Measurements from ENCODE around the gene LTB4R2.

The LTB4R2 gene

DNA sequence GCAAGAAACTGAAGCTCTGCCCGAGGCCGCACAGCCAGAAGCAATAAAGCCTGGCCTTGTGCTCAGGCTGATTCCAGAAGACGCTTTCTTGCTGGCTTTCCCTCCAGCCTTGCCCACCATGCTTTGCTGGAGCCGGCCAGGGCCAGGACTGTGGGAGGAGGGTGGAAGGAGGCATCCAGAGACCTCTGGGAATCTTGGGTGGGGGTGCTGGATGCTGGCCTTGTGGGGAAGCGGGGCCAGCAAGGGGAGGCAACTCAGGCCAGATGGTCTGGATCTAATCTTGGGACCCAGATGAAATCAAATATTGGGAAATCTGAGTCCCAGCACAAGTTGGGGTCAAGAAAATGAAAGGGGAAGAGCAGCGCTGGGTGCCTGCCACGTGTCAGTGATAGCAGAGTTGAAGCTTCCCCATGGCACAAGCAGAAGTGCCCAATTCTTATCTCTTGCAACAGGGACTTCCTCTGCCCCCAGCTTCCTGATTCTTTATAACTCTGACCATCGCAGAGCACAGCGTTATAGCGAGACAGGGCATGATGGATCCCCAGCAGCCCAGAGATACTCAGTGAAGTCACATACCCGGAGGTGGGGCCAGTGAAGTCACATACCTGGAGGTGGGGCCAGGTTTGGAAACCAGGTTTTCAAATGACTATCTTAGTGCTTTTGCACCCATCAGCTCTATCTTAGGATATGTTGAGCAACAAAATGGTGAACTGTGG lies 32.2 kb upstream of the LTB4R2 start:
- DNase-seq = peak; percentile 92

DNA sequence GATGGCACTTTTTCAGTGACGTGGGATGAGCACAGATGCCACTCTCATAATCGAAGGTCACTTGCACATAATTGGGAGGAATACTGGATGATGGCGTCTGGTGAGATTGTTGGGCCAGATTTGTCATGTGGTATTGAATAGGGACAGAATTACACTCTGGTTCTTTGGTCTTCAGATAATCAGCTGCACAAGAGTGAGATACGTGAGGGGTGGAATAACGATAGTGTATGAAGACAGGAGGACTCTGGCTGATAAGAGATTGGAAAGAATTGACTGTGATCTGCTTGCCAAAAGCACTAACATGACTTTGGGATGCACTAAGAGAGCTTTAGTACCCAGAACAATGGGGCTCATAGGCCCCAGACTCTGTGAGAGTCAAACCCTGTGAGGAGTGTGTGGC lies 31.5 kb upstream of the LTB4R2 start:
- DNase-seq = no peak

DNA sequence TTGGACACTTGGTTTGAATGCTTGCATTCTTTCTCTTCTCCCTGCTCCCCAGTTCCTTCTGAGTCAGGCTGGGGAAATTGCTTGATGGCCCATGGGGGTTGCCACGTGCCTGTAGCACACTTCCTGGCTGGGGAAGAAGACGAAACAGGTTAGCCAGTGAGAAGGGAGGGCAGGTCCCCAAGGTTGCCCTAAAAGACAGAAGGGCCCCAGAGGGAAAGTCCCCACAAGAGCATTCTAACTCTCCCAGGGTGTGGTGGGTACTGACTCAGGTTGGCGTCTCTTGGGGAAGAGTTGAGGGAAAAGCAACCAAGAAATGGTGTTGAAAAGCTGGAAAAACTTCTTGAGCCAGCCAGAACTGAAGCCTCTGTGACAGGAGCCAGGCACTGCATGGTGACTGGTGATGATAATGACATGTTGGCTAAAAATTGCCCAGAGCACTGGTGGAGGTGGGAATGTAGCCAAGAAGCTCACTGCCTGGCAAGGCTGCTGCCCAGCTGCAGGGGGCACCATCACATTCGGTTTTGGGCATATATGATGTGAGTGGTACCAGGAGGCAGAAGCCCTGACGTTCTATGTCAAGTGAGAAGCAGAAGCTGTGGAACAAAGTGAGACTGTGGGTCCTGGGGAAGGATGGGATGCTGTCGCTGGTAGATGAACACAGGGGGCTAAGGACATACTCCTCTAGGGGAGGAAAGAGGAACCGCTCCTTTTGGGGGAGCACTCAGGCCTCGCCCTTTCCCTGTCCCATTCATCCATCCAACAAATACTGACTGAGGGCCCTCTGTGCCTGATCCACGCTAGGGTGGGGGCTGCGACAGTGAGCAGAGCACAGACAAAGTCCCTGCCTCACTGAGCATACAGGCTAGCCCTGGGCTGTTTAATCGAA lies 30.4 kb upstream of the LTB4R2 start:
- peak; percentile 83 for DNase-seq

DNA sequence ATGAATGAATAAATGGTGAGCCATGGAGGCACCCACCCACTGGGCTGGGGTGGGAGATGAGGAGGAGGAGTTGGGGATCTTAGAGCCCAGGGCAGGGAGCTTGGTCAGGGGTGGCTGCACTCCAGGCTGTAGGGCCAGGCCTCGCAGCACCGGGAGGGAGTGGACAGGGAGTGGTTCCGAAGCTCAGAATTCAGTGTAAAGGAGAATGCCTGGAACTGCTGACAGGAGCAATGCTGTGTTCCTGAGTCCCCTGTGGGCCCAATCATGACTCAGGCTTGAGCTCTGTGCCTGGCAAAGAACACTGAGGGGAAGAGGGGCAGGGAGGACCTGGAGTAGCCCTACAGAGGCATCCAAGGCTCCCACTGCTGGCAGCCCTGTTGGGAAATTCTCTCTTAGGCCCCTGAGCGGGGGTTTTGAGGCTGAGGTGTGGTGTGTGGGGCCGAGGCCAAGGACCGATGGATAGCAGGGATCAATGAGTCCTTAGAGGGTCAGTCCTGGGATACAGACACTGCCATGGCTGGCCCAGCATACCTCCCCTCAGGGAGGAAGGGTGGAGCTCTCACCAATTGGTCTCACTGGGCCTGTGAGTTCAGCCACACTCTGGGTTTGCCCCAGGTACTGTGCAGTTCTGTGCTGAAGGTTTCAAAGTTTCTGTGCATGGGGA lies 29.0 kb upstream of the LTB4R2 start:
- no peak for DNase-seq

DNA sequence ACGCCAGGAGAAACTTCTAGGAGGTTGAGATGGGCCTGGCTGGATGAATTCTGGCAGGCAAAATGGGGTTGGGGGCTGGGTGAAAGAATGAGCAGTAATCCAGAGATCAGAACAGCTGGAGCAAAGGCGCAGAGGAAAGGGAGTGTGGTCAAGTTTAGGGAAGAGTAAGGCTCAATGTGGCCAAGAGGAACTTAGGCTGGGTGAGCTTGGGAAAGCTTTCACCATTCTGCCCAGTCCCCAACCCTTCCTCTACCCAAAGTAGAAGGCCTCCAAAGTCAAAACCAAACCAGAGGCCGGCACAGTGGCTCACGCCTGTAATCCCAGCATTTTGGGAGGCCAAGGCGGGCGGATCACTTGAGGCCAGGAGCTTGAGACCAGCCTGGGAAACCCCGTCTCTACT lies 28.3 kb upstream of the LTB4R2 start:
- DNase-seq = peak; percentile 45

DNA sequence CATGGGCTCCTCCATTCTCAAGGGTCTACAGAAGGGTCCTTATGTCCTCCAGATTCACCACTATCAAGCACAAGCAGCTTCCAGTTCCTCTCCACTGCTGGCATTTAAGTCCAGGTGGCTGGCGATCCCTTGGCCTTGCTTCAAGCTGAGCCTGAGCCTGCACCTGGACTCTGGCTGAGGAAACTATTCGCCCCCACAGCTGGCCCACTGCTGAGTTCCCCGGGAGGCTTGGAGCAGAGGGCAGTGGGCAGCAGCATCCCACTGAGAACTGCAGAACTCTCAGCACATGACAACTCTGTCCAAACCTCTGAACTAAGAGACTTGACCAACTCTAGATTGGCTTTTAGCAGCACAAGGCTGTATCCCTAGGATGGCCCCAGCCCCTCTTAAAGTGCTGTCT lies 27.2 kb upstream of the LTB4R2 start:
- DNase-seq = no peak

- DNase-seq = no peak
Measured at GRCh38 chr14:24283796-24284460, 26.0 kb upstream of the LTB4R2 start.

DNA sequence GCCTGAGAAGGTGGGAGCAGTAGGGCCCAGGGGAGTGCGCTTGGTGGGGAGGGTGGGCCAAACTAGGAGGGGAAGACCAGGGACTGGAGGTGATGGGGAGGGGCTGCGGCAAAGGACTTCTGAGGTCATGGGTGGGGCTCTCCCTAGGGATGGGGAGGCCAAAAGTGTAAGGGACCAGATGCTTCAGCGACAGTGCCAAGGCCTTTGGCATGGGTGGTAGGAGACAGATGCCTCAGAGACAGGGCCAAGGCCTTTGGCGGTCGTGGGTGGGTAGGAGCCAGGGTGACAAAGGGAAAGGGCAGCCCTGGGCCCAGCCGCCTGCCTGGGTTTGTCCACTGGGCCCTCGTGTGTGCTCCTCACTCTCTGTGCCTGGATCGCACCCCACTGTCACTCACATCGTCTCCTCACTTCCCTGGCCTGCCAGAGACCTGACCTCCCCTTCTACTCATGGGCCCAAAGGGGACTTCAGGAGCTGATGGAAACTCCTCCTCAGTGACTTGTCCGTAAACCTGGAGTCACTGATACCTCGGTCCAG lies 25.4 kb upstream of the LTB4R2 start:
- DNase-seq = no peak

DNA sequence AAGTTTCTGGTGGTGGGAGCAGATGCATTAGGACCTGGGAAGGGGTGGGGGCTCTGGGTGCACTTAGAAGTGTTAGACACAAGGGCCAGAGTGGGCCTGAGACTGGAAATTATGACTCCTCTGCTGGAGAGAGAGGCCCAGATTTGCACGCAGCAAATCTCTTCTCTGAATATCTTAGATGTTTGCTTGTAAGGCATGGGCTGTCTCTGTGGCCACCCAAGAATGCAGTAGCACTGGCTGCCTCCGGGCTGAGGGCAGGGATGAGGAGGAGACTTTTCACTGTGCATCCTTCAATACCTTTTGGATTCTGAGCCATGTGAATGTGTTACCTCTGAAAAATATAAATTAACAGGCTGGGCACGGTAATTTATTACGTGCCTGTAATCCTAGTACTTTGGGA lies 24.6 kb upstream of the LTB4R2 start:
- DNase-seq = no peak

- DNase-seq = no peak
Measured at GRCh38 chr14:24286996-24287395, 22.9 kb upstream of the LTB4R2 start.

- DNase-seq = no peak
Measured at GRCh38 chr14:24289649-24290280, 20.2 kb upstream of the LTB4R2 start.

GRCh38 chr14:24290746-24291145 lies 19.2 kb upstream of the LTB4R2 start:
- DNase-seq = no peak

DNA sequence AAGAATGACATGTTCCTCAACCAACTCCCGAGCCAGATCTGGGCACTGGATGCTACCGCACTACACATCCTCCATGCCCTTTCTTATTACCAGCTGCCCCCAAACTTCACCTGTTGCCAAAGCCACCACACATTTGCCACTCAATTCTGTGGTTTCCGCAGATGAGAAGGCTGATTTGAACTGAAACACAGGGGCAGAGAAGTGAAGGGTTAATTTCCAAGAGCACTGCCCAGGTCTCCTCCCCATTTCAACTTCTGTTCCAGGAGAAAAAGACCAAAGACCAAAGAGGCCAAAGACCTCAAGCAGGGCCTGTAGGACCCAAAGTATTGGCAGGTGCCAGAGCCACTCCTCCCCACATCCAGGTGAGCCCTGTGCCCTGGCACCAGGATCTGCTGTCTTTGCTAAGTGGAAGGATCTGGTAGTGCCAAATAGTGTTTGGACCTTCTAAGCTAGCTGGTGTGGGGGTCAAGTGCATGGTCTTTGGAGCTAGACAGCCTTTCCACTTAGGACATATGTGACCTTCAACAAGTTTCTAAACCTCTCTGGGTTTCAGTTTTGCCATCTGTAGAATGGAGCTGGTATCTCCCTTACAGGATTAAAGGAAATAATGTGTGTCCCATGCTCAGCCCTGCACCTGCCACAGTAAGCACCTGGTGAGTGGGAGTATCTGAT lies 18.4 kb upstream of the LTB4R2 start:
- DNase-seq = no peak

DNA sequence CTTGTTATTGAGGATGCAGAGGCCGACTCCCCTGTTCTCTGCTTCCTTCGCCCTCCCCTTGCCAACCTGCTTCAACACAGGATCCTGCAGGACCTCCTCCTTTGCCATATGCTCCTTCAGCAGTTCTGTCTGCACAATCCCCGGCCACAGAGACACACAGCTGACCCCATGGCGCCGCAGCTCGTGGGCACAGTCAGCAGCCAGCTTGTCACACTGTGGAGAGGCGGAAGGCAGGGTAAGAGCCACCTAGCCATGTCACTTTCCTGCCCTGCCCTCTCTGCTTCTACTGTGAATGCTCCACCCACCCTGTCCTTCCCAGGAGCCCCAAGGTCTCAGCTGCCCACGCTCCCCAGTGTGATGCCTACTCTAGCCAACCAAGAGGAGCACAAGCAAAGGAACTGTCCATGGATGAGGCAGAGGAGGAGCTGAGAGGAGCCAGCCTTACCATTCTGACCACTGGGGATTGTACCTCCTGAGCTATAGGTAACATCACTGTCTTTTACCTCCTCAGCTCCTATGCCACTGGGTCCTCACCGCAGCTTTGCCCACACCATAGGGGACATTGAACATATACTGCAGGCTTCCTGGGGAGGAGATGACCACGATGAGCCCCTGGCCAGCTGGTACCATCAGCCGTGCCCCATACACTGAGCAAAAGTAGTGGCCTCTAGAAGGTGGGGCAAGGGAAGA lies 17.7 kb upstream of the LTB4R2 start:
- DNase-seq = no peak

DNA sequence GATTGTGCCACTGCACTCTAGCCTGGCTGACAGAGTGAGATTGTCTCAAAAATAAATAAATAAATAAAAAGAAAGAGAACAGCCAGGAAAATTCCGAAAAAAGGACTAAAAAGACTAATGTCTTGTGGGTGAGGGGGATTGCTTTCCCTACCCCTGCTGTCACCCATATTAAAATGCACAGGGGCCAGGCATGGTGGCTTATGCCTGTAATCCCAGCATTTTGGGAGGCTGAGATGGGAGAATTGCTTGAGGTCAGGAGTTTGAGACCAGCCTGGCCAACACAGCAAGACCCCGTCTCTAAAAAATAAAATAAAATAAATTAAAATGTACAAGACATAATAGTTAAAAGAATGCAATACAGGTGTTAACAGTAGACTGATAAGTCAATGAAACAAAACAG lies 16.4 kb upstream of the LTB4R2 start:
- DNase-seq = no peak

DNA sequence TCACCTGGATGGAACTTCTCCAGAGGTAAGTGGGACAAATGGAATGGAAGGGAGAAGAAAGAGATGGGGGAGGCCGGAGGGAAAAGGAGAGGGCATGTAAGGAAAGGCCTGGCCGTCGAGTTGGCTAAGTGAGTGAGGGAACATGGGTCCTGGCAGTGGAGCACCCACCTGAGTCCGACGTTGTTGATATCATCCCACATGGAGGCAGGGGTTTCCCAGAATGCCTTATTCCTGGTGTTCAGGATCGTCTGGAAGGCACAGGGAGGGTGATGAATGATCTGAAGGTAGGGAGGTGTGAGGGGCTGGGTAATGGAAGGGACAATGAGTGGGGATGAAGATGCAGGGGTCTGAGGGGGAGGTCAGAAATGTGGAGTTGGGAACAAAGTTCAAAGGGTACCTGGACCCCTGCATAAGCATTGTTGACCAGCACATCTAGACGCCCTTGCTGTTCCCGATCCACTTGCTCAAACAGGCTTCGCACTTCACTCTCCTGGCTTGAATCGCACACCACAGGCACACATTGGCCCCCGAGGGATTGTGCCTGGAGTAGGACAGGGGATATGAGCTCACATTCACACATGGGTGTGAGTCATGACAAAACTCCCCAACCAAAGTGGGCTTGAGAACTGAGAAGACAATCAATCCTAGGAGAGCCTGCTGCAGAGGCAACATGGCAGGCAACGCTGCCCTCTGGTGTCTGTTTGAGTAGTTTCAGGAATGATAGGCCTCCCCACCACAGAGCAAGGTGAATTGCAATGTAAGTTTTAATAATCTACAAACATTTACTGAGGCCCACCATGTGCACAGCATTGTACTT lies 13.4 kb upstream of the LTB4R2 start:
- DNase-seq = peak; percentile 91

DNA sequence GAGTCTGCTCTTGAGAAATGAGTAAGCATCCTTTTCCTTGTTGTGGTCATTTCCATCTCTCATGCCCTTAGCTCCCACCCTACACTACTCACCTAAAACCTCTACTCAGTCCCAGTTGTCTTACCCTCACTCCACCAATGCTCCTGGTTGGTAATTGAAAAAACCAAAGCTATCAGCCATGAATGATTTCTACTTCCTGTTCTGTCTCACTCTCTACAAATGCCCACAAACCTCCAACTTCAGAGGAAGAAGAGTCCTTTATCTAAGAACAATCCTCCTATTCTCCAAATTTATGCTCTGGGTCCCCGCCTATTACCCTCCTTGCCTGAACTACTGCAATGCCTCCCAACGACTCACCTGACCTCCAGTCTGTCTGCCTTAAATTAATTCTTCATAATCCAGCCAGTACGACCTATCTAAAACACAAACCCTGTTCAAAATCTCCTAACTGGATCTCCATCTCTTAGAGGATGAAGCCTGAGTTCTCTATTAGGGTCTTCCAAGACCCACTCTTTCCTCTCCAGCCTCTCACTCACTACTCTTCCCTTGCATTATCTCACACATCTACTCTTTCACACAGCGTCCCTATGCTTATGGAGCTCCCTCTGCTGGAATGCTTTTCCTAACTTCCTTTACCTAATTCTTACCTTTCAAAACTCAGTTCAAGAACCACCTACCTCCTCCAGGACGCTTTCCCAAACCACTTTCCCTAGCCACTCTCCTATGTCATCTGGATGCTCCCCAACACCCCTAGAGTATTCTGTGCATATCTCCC lies 12.6 kb upstream of the LTB4R2 start:
- peak; percentile 50 for DNase-seq

GRCh38 chr14:24298892-24299254 lies 11.1 kb upstream of the LTB4R2 start:
- peak; percentile 28 for DNase-seq
